Measurements from ENCODE around the gene LSAMP. TPM values are rescaled to one million over a fixed set of nuclear protein-coding genes. Genes with fewer than 3 reads are reported as not detected.

LSAMP gene
- total RNA-seq, 1 experiment from 2014 or later, result 0.90 TPM

GRCh38 chr3:115851571-115851970 is 593.7 kb downstream of the LSAMP start:
- Histone ChIP-seq H3K79me2 (ENCODE audit: insufficient read depth, low read length) (no peaks in the 10 kb centered on the region), H3K18ac (ENCODE audit: insufficient read length, low read depth, low read length) (no peak overlapping the region), H2AFZ (ENCODE audit: low read length) (no peak overlapping the region), H3K23me2 (ENCODE audit: insufficient read length, low read depth, low read length, poor library complexity, severe bottlenecking) (no peaks in the 10 kb centered on the region), H3K56ac (ENCODE audit: insufficient read length, low read depth, low read length) (no peak overlapping the region), H4K8ac (replicated peaks; ENCODE audit: insufficient read length, low read depth, low read length) (no peak overlapping the region), H2BK12ac (ENCODE audit: insufficient read length, low read depth, low read length) (no peak overlapping the region), H3K79me1 (ENCODE audit: insufficient read depth, low read depth, low read length, poor library complexity, severe bottlenecking) (no peaks in the 10 kb centered on the region), H2BK5ac (ENCODE audit: insufficient read length, low read length) (no peak overlapping the region), H3K27me3 (ENCODE audit: insufficient read depth, low read length) (no peaks in the 10 kb centered on the region), H2BK20ac (ENCODE audit: low read depth, low read length, poor library complexity, severe bottlenecking) (no peak overlapping the region), H3T11ph (ENCODE audit: low read length) (no peak overlapping the region), H4K5ac (ENCODE audit: insufficient read length, low read depth, low read length) (no peak overlapping the region), H3K27ac (ENCODE audit: insufficient read length, low read depth, low read length) (no peak overlapping the region), H3K4me1 (ENCODE audit: insufficient read depth, low read length) (no peaks in the 10 kb centered on the region), H3K23ac (ENCODE audit: insufficient read length, low read depth, low read length) (no peak overlapping the region), H4K20me1 (ENCODE audit: control insufficient read depth, insufficient read depth, insufficient read length) (no peaks in the 10 kb centered on the region), H3K9me3 (ENCODE audit: control insufficient read depth, low read depth, low read length) (no peaks in the 10 kb centered on the region), H2BK120ac (ENCODE audit: low read depth, low read length, poor library complexity, severe bottlenecking) (no peak overlapping the region), H3K4me2 (ENCODE audit: insufficient read depth, insufficient read length, low read length) (no peak overlapping the region), H4K91ac (ENCODE audit: insufficient read length, low read depth, low read length) (no peak overlapping the region), H2BK15ac (ENCODE audit: low read depth, low read length) (no peak overlapping the region), H3K14ac (ENCODE audit: insufficient read depth, low read length) (no peak overlapping the region), H2AK5ac (ENCODE audit: insufficient read length, low read length) (no peak overlapping the region), H3K4ac (ENCODE audit: low read depth, low read length) (no peak overlapping the region), H3K9ac (ENCODE audit: extremely low read depth, insufficient read length, low read length) (no peak overlapping the region)
- Mint-ChIP-seq H3K9me3 (no peaks in the 10 kb centered on the region), H3K4me1 (peaks cover 14 to 18% of the 10 kb centered on the region in 2 experiments), H3K4me3 (no peak overlapping the region), H3K36me3 (ENCODE audit: insufficient read depth in 1 of 3, low read depth in 3 of 3) (no peaks in the 10 kb centered on the region), H3K27me3 (ENCODE audit: low read depth) (no peaks in the 10 kb centered on the region), H3K27ac (no peak overlapping the region)
- no peak for DNase-seq
- no CpG with 5 or more reads among the region's 3 CpGs for WGBS (ENCODE audit: extremely low coverage, insufficient read length, low lambda C conversion rate)
- no peak for TF ChIP-seq CTCF (conservative IDR thresholded peaks at IDR 0.05)
